WI38 (cell line): ENCODE measurements around the gene TMEM11.

ENCODE experiments used
- H3K4me3 ChIP-seq: 2 replicates; pipeline ENCODE4 v1.5.1; 2011; ENCODE audit warnings: low read depth, mild to moderate bottlenecking, control low read depth, low read length
- CTCF ChIP-seq: IDR thresholded peaks from 2 replicates; pipeline ENCODE4 v1.5.1; 2012; ENCODE audit warnings: low read depth, mild to moderate bottlenecking, control low read depth, low read length

TMEM11 gene

GRCh38 chr17:21157586-21158370 is 56.2 kb downstream of the TMEM11 start:
- no peak overlapping the region for H3K4me3 ChIP-seq
- TF ChIP-seq CTCF: no peak

- TF ChIP-seq CTCF: no peak
- H3K4me3 ChIP-seq: no peak overlapping the region
These were observed 61.2 kb downstream of the TMEM11 start for GRCh38 chr17:21152731-21153130.

- no peak for TF ChIP-seq CTCF
These were observed 64.3 kb downstream of the TMEM11 start for GRCh38 chr17:21149621-21150020.

More at GRCh38 chr17:21149621-21150020, 64.3 kb downstream of the TMEM11 start:
- no peak overlapping the region for H3K4me3 ChIP-seq
